Neutrophil (primary cell): ENCODE measurements around the gene PCDHB13.

ENCODE experiments used
- H3K27ac ChIP-seq: fragments of 200-600 bp; sonication (generic); 2 replicates; pipeline ENCODE4 v1.5.1; 2016; ENCODE audit warnings: mild to moderate bottlenecking, moderate library complexity
- H3K27me3 ChIP-seq: fragments of 200-600 bp; sonication (generic); 2 replicates; pipeline ENCODE4 v1.6.0; 2016; ENCODE audit warnings: mild to moderate bottlenecking
- H3K36me3 ChIP-seq: fragments of 200-600 bp; sonication (generic); 2 replicates; pipeline ENCODE4 v1.5.1; 2017
- H3K4me1 ChIP-seq, 2 experiments: fragments of 200-600 bp in 1 of 2; sonication (generic) in 1 of 2; 1 replicate in 1 of 2; 2 replicates in 1 of 2; pipeline versions ENCODE4 v1.5.1 to v1.6.1; 2013 to 2016; ENCODE audit warnings: low read depth in 1 of 2, low read length in 1 of 2, mild to moderate bottlenecking in 1 of 2, moderate library complexity in 1 of 2; ENCODE audit not compliant: control insufficient read depth in 1 of 2, insufficient read depth in 1 of 2
- H3K4me3 ChIP-seq, 2 experiments: fragments of 200-600 bp in 1 of 2; sonication (generic) in 1 of 2; 1 replicate in 1 of 2; 2 replicates in 1 of 2; pipeline ENCODE4 v1.5.1; 2013 to 2016; ENCODE audit warnings: low read depth in 1 of 2, low read length in 1 of 2, mild to moderate bottlenecking in 1 of 2, moderate library complexity in 1 of 2
- H3K9me3 ChIP-seq: fragments of 200-600 bp; sonication (generic); 2 replicates; pipeline ENCODE4 v1.5.1; 2016
- TF ChIP-seq, protein P1 (sequence below): fragments of 200-600 bp; sonication (generic); IDR thresholded peaks from 2 replicates; pipeline ENCODE4 v1.5.1; 2016; ENCODE audit warnings: antibody characterized with exemption

The PCDHB13 gene

DNA sequence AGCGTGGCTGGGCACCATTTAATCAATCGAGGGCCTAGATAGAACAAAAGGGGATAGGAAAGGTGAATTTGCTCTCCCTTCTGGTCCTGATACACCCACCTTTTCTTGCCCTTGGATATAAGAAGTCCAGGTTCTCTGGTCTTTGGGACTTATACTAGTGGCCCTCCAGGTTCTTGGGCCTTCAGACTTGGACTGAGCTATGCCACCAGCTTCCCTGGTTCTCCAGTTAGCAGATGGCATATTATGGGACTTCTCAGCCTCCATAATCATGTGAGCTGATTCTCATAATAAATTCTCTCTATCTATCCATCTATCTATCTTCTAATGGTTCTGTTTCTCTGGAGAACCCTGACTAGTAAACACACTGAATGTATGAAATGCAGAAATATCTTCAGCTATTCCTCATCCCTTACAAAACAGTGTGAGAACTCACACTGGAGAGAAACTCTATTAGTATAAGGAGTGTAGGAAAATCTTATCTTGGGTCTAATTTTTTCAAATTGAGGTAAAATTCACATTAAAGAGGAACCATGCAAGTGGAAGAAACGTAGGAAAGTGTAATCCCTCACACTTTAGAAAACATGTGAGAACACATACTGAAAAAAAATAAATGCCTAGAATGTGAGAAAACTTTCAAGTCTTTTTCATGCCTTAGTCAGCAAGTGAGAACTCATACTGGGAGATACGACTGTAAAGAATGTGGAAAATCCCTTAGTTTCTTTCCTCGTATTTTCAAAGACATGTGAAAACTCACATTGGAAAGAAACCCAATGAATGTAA is 46.9 kb downstream of the PCDHB13 start:
- Histone ChIP-seq H3K27ac (no peak overlapping the region), H3K36me3 (no peaks in the 10 kb centered on the region), H3K9me3 (peaks cover 60% of the 10 kb centered on the region), H3K4me1 (no peaks in the 10 kb centered on the region), H3K4me3 (no peak overlapping the region), H3K27me3 (no peaks in the 10 kb centered on the region)
- TF ChIP-seq, protein P1, sequence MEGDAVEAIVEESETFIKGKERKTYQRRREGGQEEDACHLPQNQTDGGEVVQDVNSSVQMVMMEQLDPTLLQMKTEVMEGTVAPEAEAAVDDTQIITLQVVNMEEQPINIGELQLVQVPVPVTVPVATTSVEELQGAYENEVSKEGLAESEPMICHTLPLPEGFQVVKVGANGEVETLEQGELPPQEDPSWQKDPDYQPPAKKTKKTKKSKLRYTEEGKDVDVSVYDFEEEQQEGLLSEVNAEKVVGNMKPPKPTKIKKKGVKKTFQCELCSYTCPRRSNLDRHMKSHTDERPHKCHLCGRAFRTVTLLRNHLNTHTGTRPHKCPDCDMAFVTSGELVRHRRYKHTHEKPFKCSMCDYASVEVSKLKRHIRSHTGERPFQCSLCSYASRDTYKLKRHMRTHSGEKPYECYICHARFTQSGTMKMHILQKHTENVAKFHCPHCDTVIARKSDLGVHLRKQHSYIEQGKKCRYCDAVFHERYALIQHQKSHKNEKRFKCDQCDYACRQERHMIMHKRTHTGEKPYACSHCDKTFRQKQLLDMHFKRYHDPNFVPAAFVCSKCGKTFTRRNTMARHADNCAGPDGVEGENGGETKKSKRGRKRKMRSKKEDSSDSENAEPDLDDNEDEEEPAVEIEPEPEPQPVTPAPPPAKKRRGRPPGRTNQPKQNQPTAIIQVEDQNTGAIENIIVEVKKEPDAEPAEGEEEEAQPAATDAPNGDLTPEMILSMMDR, result no peak

DNA sequence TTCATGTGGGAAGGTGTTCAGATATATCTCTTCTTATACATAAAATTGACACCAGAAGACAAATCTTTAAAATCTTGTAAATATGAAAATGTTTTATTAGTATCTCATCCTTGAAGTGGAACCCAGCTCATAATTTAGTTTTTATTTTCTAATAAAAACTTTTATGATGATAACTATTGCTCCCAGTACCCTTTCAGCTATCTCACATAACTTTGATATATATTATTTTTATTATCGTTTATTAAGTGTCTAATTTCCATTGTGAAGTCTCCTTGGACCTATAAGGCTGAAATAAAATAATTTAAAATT is 47.5 kb downstream of the PCDHB13 start:
- Histone ChIP-seq H3K4me3 (no peak overlapping the region), H3K36me3 (no peaks in the 10 kb centered on the region), H3K9me3 (peaks cover 59% of the 10 kb centered on the region), H3K4me1 (no peaks in the 10 kb centered on the region), H3K27me3 (no peaks in the 10 kb centered on the region), H3K27ac (no peak overlapping the region)
- TF ChIP-seq, protein P1, result no peak
